HepG2 (cell line): ENCODE measurements around the gene MRPL20. TPM values are rescaled to one million over a fixed set of nuclear protein-coding genes. Genes with fewer than 3 reads are reported as not detected.

ENCODE experiments used
- ATAC-seq: fragments of 200-7000 bp; cut with Tn5 transposase; 3 replicates; pipeline ENCODE4 v1.9.1; 2020; ENCODE audit warnings: mild to moderate bottlenecking, moderate library complexity
- BruUV-seq: library from RNA; stranded (reverse); fragments of 400-500 nt; replicated peaks from 2 replicates; lab custom pipeline; 2021; lab: Mats Ljungman, UMichigan
- CTCF ChIA-PET: fragments of 300-600 bp; formaldehyde crosslinking; extraction: SDS; loops from one replicate; lab custom pipeline; 2021; ENCODE audit warnings: low total read pairs, inconsistent platforms, low intra/inter-chr PET ratio; lab: Yijun Ruan, JAX
- POLR2A ChIA-PET: fragments of 350-600 bp; sonication (Branson Sonifier 250); formaldehyde crosslinking; loops from one replicate; lab custom pipeline; 2020; ENCODE audit warnings: antibody characterized with exemption, inconsistent platforms; lab: Yijun Ruan, JAX
- DNase-seq: peaks from one replicate; pipeline ENCODE4 v3.0.0-alpha.2; 2015; ENCODE audit warnings: low spot score
- FAIRE-seq: peaks from 3 replicates; lab custom pipeline; 2011; peaks lifted over from hg19 to GRCh38; lab: Jason Lieb, UNC
- H2AFZ ChIP-seq: one replicate; pipeline ENCODE4 v1.6.1; 2011; ENCODE audit warnings: low read length, inconsistent platforms
- H3K27ac ChIP-seq: fragments of 300-600 bp; 3 replicates; pipeline ENCODE4 v1.8.0; 2011; ENCODE audit warnings: mixed run types, mild to moderate bottlenecking, mixed read lengths, low read length, inconsistent platforms; ENCODE audit not compliant: insufficient read depth; ENCODE audit errors: extremely low read length
- H3K27me3 ChIP-seq, 2 experiments: fragments of 200-600 bp in 1 of 2; 2 replicates in 1 of 2; 3 replicates in 1 of 2; pipeline versions ENCODE4 v1.6.0 to v1.8.0; 2011; ENCODE audit warnings: low read length in 2 of 2, mild to moderate bottlenecking in 2 of 2, moderate library complexity in 2 of 2, inconsistent platforms in 1 of 2; ENCODE audit not compliant: insufficient read depth in 2 of 2, control insufficient read depth in 1 of 2
- H3K36me3 ChIP-seq, 2 experiments: fragments of 200-600 bp in 1 of 2; replicated peaks in 1 of 2; 2 replicates in 1 of 2; 3 replicates in 1 of 2; pipeline versions ENCODE4 v1.5.1 to v1.8.0; 2011; ENCODE audit warnings: low read length in 2 of 2, inconsistent platforms in 1 of 2; ENCODE audit not compliant: insufficient read depth in 2 of 2, control insufficient read depth in 1 of 2
- H3K4me1 ChIP-seq: 2 replicates; pipeline ENCODE4 v1.5.1; 2012; ENCODE audit warnings: low read length, inconsistent platforms; ENCODE audit not compliant: insufficient read depth
- H3K4me2 ChIP-seq: 2 replicates; pipeline ENCODE4 v1.6.0; 2011; ENCODE audit warnings: low read depth, low read length, inconsistent platforms
- H3K4me3 ChIP-seq, 3 experiments: fragments of 200-600 bp in 1 of 3; sonication (generic), shearing (Covaris generic) in 1 of 3; replicated peaks in 1 of 3; 2 replicates each; pipeline ENCODE4 v1.5.1; 2011 to 2016; ENCODE audit warnings: low read length in 3 of 3, inconsistent platforms in 2 of 3, low read depth in 2 of 3, mild to moderate bottlenecking in 2 of 3, control low read depth in 1 of 3, mixed read lengths in 1 of 3; ENCODE audit not compliant: insufficient read depth in 1 of 3
- H3K79me2 ChIP-seq: one replicate; pipeline ENCODE4 v1.6.1; 2011; ENCODE audit warnings: low read length, inconsistent platforms; ENCODE audit not compliant: insufficient read depth
- H3K9ac ChIP-seq: 2 replicates; pipeline ENCODE4 v1.6.0; 2011; ENCODE audit warnings: mild to moderate bottlenecking, low read depth, low read length, inconsistent platforms; ENCODE audit not compliant: insufficient read depth
- H3K9me3 ChIP-seq: 2 replicates; pipeline ENCODE4 v1.5.1; 2012; ENCODE audit warnings: mild to moderate bottlenecking, low read length
- H4K20me1 ChIP-seq: 2 replicates; pipeline ENCODE4 v1.6.0; 2011; ENCODE audit warnings: inconsistent platforms, mild to moderate bottlenecking, low read length, moderate library complexity; ENCODE audit not compliant: insufficient read depth
- ARID3A ChIP-seq: IDR thresholded peaks from 2 replicates; pipeline ENCODE4 v1.6.1; 2012; ENCODE audit warnings: low read depth, low read length, improper control_type of control experiment
- HNRNPLL ChIP-seq: fragments of 200-400 bp; formaldehyde crosslinking; IDR thresholded peaks from 2 replicates; pipeline ENCODE4 v1.6.1; 2017; ENCODE audit warnings: mild to moderate bottlenecking, low read depth, low read length; ENCODE audit not compliant: poor library complexity, severe bottlenecking
- MAFG ChIP-seq: sonication (generic); formaldehyde crosslinking; IDR thresholded peaks from 2 replicates; pipeline ENCODE4 v1.5.1; 2020; ENCODE audit warnings: mild to moderate bottlenecking, missing genetic modification reagents
- MIER3 ChIP-seq: IDR thresholded peaks from 2 replicates; pipeline ENCODE4 v1.6.1; 2016; ENCODE audit warnings: missing compliant biosample characterization, borderline replicate concordance
- NKX3-1 ChIP-seq: sonication (generic); formaldehyde crosslinking; IDR thresholded peaks from 2 replicates; pipeline ENCODE4 v1.5.0; 2020; ENCODE audit warnings: missing genetic modification reagents
- PAX8 ChIP-seq: sonication (generic); formaldehyde crosslinking; IDR thresholded peaks from 2 replicates; pipeline ENCODE4 v1.8.0; 2022; ENCODE audit warnings: mild to moderate bottlenecking, missing genetic modification reagents, borderline replicate concordance
- RFX3 ChIP-seq: IDR thresholded peaks from 2 replicates; pipeline ENCODE4 v1.6.1; 2016; ENCODE audit warnings: missing biosample characterization, missing genetic modification reagents
- SMAD3 ChIP-seq: sonication (generic); formaldehyde crosslinking; IDR thresholded peaks from 2 replicates; pipeline ENCODE4 v1.4.0; 2020; ENCODE audit warnings: missing genetic modification reagents
- SYNCRIP ChIP-seq: fragments of 200-400 bp; formaldehyde crosslinking; IDR thresholded peaks from 2 replicates; pipeline ENCODE4 v1.6.1; 2018; ENCODE audit warnings: mild to moderate bottlenecking, low read depth, low read length; ENCODE audit not compliant: insufficient read depth
- ZMAT3 ChIP-seq: sonication (generic); formaldehyde crosslinking; conservative IDR thresholded peaks from 2 replicates; pipeline ENCODE4 v1.7.0; 2021; ENCODE audit warnings: missing genetic modification reagents
- ZNF138 ChIP-seq: sonication (generic); formaldehyde crosslinking; IDR thresholded peaks from 2 replicates; pipeline ENCODE4 v1.5.0; 2020; ENCODE audit warnings: mild to moderate bottlenecking, low read depth, missing genetic modification reagents
- ZNF343 ChIP-seq: sonication (generic); formaldehyde crosslinking; IDR thresholded peaks from 2 replicates; pipeline ENCODE4 v1.4.0; 2020; ENCODE audit warnings: mild to moderate bottlenecking, missing genetic modification reagents
- ZNF569 ChIP-seq: sonication (generic); formaldehyde crosslinking; IDR thresholded peaks from 2 replicates; pipeline ENCODE4 v1.5.0; 2020; ENCODE audit warnings: mild to moderate bottlenecking, missing genetic modification reagents, moderate library complexity, borderline replicate concordance
- ZNF609 ChIP-seq: sonication (generic); formaldehyde crosslinking; IDR thresholded peaks from 2 replicates; pipeline ENCODE4 v1.4.0; 2020; ENCODE audit warnings: mild to moderate bottlenecking, missing genetic modification reagents, borderline replicate concordance
- WGBS: methylation state at CpG from one replicate; pipeline ENCODE4 v1.1.6; 2017; ENCODE audit warnings: low lambda C conversion rate; 5-methylcytosine and 5-hydroxymethylcytosine counted together
- in situ Hi-C: cut with HindIII; loops from 2 replicates; pipeline ENCODE4 v1.10.0; 2017; ENCODE audit warnings: low pct_unique_long_range_greater_than_20kb; ENCODE audit not compliant: extremely low pct_ligation_motif_present
- intact Hi-C: fragments of 100-400 bp; cut with micrococcal nuclease; formaldehyde crosslinking; loops from one replicate; pipeline ENCODE4 v1.10.0; 2022; ENCODE audit not compliant: unreplicated experiment
- polyA plus RNA-seq, 8 experiments: library from polyadenylated mRNA; depleted of rRNA in 3 of 8; stranded (reverse) in 7 of 8; unstranded in 1 of 8; fragments of >200 nt; fragmentation: Illumina TruSeq in 4 of 8; extraction: Trizol in 4 of 8; gene quantifications; 2 replicates each; pipeline versions ENCODE4 v1.2.1 to v1.2.3, GENCODE V29; 2011 to 2016; ENCODE audit warnings: low read depth in 4 of 8, missing spikeins in 1 of 8, mixed read lengths in 1 of 8; ENCODE audit not compliant: insufficient read depth in 1 of 8
- total RNA-seq, 5 experiments: library from RNA; depleted of rRNA; stranded (reverse); fragments of >200 nt; fragmentation: Illumina TruSeq; extraction: Trizol; gene quantifications; 2 replicates each; pipeline ENCODE4 v1.2.3, GENCODE V29; 2016; ENCODE audit warnings: low read depth in 1 of 5
- TF ChIP-seq, protein P1 (sequence below): sonication (generic); formaldehyde crosslinking; conservative IDR thresholded peaks from 2 replicates; pipeline ENCODE4 v1.8.0; 2022; ENCODE audit warnings: missing genetic modification reagents

The MRPL20 gene
- total and polyA plus RNA-seq, 2 of the 13 experiments (the other 11 are each of a cell fraction or from before 2014, with no cell fraction given): 59.2 to 127 TPM

DNA sequence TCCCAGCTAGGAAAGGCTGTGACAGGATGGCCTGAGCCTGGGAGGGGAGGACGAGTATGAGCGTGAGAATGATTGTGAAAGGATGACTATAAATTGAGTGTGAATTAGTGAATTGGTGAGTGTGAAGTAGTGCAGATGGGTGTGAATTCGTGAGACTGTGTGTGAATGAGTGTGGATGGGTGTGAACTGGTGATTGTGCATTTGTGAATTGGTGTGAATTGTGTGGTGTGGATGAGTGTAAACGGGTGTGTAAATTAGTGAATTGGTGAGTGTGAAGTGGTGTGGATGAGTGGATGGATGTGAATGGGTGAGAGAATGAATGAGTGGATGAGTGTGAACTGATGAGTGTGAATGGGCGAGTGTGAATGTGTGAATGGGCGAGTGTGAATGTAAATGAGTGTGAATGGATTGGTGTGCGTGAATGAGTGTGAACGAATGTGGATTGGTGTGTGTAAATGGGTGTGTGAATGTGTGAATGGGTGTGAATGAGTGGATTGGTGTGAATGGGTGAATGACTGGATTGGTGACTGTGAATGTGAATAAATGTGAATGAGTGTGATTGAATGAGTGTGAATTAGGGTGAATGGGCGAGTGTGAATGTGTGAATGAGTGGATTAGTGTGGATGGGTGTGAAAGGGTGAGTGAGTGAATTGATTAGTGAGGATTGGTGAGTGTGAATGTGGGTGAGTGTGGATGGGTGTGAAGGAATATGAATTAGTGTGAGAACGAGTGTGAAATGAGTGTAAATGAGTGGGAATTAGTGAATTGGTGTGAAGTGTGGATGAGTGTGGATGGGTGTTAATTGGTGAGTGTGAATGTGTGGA is 41.0 kb downstream of the MRPL20 start (continued):
- no peak for TF ChIP-seq ZNF609 (CRISPR knock-in tag)
- TF ChIP-seq MIER3: no peak
- no peak for TF ChIP-seq PAX8
- TF ChIP-seq ZNF138 (CRISPR knock-in tag): no peak
- TF ChIP-seq, all 625 proteins: peak for 0

DNA sequence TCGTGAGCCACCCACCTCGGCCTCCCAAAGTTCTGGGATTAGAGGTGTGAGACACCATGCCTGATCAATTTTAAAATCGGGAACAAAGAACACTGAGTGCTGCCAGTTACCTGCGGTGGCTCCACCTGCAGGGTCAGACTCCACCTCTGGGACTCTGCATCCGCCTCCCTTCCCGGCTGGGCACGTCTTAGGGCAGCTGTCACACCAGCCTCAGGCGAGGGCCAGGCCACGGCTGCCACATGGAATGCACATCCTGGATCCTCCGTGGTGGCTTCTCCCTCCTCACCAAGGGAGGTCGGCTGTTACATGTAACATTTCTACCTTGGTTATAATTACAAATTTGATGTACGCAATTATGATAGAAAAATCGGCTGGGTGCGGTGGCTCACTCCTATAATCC is 42.8 kb downstream of the MRPL20 start:
- no peak overlapping the region for H2AFZ ChIP-seq
- no peak for DNase-seq
- TF ChIP-seq SYNCRIP (no peak), HNRNPLL (no peak), ZNF569 (CRISPR knock-in tag) (no peak), RFX3 (CRISPR knock-in tag) (no peak), MAFG (CRISPR knock-in tag) (no peak), ARID3A (no peak), ZNF343 (CRISPR knock-in tag) (no peak), SMAD3 (CRISPR knock-in tag) (no peak), ZMAT3 (CRISPR knock-in tag) (no peak), NKX3-1 (CRISPR knock-in tag) (no peak)
- TF ChIP-seq, protein P1, sequence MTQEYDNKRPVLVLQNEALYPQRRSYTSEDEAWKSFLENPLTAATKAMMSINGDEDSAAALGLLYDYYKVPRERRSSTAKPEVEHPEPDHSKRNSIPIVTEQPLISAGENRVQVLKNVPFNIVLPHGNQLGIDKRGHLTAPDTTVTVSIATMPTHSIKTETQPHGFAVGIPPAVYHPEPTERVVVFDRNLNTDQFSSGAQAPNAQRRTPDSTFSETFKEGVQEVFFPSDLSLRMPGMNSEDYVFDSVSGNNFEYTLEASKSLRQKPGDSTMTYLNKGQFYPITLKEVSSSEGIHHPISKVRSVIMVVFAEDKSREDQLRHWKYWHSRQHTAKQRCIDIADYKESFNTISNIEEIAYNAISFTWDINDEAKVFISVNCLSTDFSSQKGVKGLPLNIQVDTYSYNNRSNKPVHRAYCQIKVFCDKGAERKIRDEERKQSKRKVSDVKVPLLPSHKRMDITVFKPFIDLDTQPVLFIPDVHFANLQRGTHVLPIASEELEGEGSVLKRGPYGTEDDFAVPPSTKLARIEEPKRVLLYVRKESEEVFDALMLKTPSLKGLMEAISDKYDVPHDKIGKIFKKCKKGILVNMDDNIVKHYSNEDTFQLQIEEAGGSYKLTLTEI (CRISPR knock-in tag): no peak

More for the DNA sequence above, 42.8 kb downstream of the MRPL20 start:
- no peaks in the 10 kb centered on the region for H3K27me3 ChIP-seq
- ATAC-seq: no peak
- no peaks in the 10 kb centered on the region for H3K9me3 ChIP-seq
- no peak for FAIRE-seq
- H3K9ac ChIP-seq: no peak overlapping the region
- BruUV-seq: no TSS peak
- no peak overlapping the region for H3K4me3 ChIP-seq
- ChIA-PET POLR2A (interaction anchor here (1.7 kb wide), 1 partner anchor 11 kb away, joined by 5 read pairs; the partner anchor contains the start of gene AURKAIP1), CTCF (no interaction called here)
- H3K36me3 ChIP-seq: no peaks in the 10 kb centered on the region
- H3K4me2 ChIP-seq: no peak overlapping the region
- in situ Hi-C loops (no loop called here), intact Hi-C loops (no loop called here)
- H3K27ac ChIP-seq: no peak overlapping the region
- 44% methylated on average over 11 of the region's 14 CpGs for WGBS
- peaks cover 33% of the 10 kb centered on the region for H3K4me1 ChIP-seq
- H4K20me1 ChIP-seq: no peaks in the 10 kb centered on the region
- no peaks in the 10 kb centered on the region for H3K79me2 ChIP-seq
